ENCODE measurements around the gene PRCP.
"Not testable (repeated sequence)": the region's sequence is repeated elsewhere in the genome, so short reads cannot be mapped to it uniquely, and the experiment has no call there.

PRCP gene

DNA sequence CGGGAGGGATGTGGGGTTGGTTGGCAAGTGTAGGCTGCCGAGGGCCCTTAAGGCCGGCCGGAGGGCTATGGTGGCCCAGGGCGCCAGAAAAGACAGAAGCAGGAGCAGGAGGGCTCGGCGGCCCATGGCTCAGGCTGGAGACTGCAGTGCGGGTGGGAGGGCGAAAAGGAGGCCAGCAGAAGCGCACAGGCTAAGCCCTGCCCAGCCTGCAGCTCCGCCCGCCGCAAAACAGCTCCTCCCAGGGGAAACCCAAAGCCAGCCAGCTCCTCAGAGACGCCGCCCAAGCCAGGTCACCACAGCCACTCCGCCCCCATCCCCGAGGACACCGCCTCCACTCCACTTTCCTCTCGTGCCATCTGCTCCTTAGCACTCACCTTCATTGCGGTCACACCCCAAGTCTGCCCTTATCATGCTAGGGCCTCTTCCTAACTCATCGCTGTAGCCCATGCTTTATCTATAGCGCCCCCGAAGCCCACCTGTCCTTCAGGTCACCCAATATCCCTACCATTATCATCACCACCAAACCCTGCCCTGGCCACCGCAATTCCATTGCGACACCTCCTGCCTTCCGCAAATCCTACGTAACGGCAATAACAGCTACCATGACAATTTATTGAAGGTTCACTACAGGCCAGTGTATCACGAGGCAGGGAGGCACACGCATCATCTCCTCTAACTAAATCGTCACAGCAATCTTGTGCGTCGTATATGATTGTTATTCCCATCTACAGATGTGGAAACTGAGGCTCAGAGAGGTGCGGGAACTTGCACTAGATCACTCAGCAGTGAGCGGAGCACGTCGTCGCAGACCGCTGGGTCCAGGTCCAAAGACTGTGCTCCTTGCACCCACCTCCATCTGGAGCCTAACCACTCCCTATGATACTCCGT lies at the start of gene PRCP:
PRCP (minus strand) TSS at position 154 of the 888 bp plus-strand sequence; CDS start at position 126, 28 bp downstream.
- peak; percentile 94 for DNase-seq (ENCODE audit: low spot score)

DNA sequence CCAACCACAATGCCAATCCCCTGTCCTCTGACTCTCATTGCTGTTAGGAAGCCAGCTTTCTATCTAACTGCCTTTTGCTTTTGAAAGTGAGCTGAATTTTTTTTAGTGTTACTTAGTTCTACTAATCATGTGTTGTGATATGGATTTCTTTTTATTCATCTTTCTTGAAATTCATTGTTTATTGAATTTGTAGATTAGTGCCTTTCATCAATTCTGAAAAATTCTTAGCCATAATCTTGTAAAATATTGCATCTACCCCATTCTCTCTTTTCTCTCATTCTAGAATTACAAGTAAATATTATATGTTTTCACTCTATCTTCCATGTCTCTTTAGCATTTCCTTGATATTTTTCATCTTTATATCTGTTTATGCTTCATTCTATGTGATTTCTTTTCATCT lies 49.1 kb upstream of the PRCP start:
- no peak for DNase-seq (ENCODE audit: low spot score)

GRCh38 chr11:82945682-82946081 lies 45.5 kb upstream of the PRCP start:
- DNase-seq (ENCODE audit: low spot score): no peak

GRCh38 chr11:82945041-82945440 lies 44.8 kb upstream of the PRCP start:
- DNase-seq (ENCODE audit: low spot score): not testable (repeated sequence)

DNA sequence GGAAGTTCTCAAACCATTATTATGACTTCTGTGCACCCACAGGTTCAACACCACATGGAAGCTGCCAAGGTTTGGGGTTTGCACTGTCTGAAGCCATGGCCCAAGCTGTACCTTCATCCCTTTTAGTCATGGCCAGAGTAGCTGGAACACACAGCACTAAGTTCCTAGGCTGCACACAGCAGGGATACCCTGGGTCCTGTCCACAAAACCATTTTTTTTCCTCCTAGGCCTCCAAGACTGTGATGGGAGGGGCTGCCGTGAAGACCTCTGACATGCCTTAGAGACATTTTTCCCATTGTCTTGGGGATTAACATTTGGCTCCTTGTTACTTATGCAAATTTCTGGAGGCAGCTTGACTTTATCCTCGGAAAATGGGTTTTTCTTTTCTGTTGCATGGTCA lies 44.0 kb upstream of the PRCP start:
- DNase-seq (ENCODE audit: low spot score): no peak

DNA sequence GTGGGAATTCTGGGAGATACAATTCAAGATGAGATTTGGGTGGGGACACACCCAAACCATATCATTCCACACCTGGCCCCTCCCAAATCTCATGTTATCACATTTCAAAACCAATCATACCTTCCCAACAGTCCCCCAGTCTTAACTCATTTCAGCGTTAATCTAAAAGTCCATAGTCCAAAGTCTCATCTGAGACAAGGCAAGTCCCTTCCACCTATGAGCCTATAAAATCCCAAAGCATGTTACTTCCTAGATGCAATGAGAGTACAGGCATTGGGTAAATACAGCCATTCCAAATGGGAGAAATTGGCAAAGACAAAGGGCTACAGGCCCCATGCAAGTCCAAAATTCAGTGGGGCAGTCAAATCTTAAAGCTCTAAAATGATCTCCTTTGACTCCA lies 43.2 kb upstream of the PRCP start:
- not testable (repeated sequence) for DNase-seq (ENCODE audit: low spot score)

DNA sequence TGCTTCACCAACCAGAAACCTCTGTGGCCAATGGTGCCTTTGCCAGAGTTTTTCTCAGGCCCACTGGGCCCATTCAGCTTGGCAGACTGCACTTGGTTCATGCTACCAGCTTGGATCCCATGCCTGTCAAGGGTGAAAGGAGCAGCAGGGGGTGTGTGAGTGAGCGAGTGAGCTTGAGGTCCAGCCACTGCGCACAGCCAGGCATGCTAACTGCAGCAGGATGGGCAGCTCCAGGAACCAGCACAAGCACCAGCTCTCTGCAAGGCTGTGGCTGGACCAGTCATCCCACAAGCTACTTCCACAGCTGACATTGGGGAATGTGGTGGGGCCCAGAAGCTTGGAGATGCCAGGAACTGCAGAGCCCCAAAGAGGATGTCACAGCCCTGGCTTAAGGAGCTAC lies 42.1 kb upstream of the PRCP start:
- no peak for DNase-seq (ENCODE audit: low spot score)

DNA sequence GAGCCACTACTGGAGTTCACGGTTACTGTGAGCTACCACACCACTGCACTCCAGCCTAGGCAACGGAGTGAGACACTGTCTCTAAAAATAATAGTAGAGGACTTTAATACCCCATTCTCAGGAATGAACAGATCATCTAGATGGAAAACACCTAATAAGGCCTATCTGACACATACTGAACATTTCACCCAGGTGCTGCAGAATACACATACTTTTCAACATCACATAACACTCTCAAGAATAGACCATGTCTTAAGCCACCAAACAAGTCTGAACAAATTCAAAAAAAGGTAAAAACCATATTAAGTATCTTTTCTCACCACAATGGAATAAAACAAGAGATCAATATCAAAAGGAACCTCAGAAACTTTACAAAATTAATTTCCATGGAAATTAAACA lies 39.2 kb upstream of the PRCP start:
- no peak for DNase-seq (ENCODE audit: low spot score)

- DNase-seq (ENCODE audit: low spot score): no peak
Observed at GRCh38 chr11:82937554-82937953, 37.3 kb upstream of the PRCP start.

DNA sequence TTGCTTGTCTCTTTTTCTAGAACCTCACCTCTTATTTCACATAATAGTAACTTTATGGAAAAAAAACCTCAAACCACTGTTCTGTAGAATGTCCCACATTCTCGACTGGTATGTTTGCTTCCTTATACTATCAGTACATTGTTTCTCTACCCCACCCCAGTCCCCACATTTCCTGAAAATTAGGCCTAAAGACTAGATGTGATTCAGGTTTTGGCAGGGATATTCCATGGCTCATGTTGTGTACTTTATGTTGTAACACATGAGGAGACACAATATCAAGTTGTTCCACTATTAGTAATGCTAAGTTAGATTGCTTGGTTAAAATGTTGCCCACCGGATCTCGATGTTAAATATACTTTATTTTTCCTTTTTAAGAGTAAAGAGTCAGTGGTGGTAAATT lies 36.0 kb upstream of the PRCP start:
- DNase-seq (ENCODE audit: low spot score): no peak

GRCh38 chr11:82932564-82932963 lies 32.3 kb upstream of the PRCP start:
- DNase-seq (ENCODE audit: low spot score): no peak

GRCh38 chr11:82930734-82931133 lies 30.5 kb upstream of the PRCP start:
- no peak for DNase-seq (ENCODE audit: low spot score)

DNA sequence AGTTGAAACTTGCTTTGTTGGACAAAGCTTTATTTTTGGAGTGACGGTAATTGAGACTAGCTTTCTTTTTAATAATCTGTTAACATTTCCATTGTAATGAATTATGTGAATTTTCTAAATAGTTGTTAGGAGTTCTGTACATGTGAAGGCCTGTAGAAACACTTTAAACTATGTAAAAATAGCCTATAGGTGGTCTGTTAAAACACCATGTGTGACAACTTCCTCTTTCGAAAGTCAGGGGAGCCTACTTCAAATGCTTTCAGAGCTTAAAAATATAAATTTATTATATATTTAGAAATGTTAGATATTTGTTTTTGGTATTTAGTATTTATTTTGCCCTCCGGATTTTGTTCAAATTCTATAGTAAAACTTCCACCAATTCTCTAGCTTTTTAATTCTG lies 30.0 kb upstream of the PRCP start:
- DNase-seq (ENCODE audit: low spot score): no peak

GRCh38 chr11:82929121-82929520 lies 28.9 kb upstream of the PRCP start:
- DNase-seq (ENCODE audit: low spot score): no peak

- peak; percentile 76 for DNase-seq (ENCODE audit: low spot score)
Observed at GRCh38 chr11:82927264-82927880, 27.1 kb upstream of the PRCP start.

- no peak for DNase-seq (ENCODE audit: low spot score)
Observed at GRCh38 chr11:82924522-82925224, 24.4 kb upstream of the PRCP start.

DNA sequence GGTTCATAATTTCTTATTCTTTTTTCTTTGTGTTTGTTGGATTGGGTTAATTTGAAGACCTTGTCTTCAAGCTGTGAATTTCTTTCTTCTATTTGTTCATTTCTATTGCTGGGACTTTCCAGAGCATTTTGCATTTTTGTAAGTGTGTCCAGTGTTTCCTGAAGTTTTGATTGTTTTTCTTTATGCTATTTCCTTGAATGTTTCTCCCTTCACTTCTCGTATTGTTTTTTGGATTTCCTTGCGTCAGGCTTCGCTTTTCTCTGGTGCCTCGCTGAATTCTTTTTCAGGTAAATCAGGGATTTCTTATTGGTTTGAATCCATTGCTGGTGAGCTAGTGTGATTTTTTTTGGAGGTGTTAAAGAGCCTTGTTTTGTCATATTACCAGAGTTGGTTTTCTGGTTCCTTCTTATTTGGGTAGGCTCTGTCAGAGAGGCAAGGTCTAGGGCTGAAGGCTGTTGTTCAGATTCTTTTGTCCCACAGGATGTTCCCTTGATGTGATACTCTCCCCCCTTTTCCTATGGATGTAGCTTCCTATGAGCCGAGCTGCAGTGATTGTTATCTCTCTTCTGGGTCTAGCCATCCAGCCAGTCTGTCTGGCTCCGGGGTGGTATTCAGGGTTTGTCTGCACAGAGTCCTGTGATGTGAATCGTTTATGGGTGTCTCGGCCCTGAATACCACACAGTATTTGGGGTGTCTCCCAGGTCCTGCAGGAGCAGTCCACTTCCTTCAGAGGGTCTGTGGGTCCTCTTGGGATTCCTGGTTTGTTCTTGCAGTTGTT lies 22.4 kb upstream of the PRCP start:
- not testable (repeated sequence) for DNase-seq (ENCODE audit: low spot score)

DNA sequence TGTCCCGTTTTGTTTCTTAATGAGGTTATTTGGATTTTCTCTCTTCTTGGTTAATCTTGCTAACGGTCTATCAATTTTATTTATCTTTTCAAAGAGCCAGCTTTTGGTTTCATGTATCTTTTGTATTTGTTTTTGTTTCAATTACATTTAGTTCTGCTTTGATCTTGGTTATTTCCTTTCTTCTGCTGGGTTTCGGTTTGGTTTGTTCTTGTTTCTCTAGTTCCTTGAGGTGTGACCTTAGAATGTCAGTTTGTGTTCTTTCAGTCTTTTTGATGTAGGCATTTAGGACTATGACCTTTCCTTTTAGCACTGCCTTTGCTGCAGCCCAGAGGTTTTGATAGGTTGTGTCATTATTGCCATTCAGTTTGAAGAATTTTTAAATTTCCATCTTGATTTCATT lies 20.0 kb upstream of the PRCP start:
- DNase-seq (ENCODE audit: low spot score): not testable (repeated sequence)

DNA sequence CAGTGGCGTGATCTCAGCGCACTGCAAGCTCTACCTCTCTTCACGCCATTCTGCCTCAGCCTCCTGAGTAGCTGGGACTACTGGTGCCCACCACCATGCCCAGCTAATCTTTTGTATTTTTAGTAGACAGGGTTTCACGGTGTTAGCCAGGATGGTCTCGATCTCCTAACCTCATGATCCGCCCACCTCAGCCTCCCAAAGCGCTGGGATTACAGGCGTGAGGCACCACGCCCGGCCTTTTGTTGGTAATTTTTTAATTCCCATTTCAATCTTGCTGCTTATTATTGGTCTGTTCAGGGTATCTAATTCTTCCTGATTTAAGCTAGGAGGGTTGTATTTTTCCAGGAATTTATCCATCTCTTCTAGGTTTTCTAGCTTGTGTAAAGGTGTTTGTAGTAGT lies 19.6 kb upstream of the PRCP start:
- not testable (repeated sequence) for DNase-seq (ENCODE audit: low spot score)

DNA sequence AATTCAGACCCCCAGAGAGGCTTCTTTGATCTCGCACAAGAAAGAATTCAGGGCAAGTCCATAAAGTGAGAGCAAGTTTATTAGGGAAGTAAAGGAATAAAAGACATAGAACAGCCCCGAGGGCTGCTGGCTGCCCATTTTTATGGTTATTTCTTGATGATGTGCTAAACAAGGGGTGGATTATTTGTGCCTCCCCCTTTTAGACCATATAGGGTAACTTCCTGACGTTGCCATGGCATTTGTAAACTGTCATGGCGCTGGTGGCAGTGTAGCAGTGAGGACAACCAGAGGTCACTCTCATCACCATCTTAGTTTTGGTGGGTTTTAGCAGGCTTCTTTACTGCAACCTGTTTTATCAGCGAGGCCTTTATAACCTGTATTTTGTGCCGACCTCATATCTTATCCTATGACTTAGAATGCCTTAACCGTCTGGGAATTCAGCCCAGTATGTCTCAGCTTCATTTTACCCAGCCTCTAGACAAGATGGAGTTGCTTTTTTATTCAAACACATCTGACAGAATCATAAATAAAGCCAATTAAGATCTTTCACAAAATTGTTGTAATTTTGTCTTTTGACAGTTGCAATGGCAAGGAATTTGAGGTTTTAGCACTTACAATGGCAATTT lies 8.9 kb upstream of the PRCP start:
- DNase-seq (ENCODE audit: low spot score): no peak

GRCh38 chr11:82908311-82908710 lies 8.1 kb upstream of the PRCP start:
- no peak for DNase-seq (ENCODE audit: low spot score)

- no peak for DNase-seq (ENCODE audit: low spot score)
Observed at GRCh38 chr11:82907371-82907770, 7.1 kb upstream of the PRCP start.

All from LoVo (cell line).